ENCODE results near the gene SCN5A.

SCN5A gene

DNA sequence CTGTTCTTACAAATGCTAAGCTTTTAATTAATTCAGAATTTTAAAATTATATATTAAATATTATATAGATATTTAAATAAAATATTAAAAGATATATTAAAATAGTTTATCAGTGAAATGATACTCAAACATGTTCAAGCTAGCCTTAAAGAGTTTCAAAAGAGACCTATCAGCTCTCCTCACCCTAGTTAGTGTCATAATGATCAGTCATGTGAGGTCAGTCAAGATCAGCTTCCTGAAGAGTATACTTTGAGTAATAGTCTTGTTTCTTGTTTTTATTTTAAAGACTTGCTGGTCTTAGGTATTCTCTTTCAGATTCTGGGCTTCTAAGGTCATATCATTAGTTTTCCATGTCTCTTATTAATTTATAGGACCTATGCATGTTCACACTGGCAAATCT, 138.9 kb downstream of the SCN5A start:
- TF ChIP-seq, protein P1, sequence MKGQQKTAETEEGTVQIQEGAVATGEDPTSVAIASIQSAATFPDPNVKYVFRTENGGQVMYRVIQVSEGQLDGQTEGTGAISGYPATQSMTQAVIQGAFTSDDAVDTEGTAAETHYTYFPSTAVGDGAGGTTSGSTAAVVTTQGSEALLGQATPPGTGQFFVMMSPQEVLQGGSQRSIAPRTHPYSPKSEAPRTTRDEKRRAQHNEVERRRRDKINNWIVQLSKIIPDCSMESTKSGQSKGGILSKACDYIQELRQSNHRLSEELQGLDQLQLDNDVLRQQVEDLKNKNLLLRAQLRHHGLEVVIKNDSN (IDR thresholded peaks at IDR 0.05) = no peak
- no peak for TF ChIP-seq FOXM1 (IDR thresholded peaks at IDR 0.05; ENCODE audit: borderline replicate concordance, low read depth)
- TF ChIP-seq YY1 (IDR thresholded peaks at IDR 0.05; ENCODE audit: low read depth) = no peak
- TF ChIP-seq RAD21 (IDR thresholded peaks at IDR 0.05; ENCODE audit: low read depth) = no peak
- TF ChIP-seq TEAD4 (IDR thresholded peaks at IDR 0.05) = no peak
- no peak for TF ChIP-seq EP300 (IDR thresholded peaks at IDR 0.05; ENCODE audit: borderline replicate concordance)
- TF ChIP-seq CREB1 (IDR thresholded peaks at IDR 0.05; ENCODE audit: low read depth) = no peak
- no peak for TF ChIP-seq ZBTB7A (IDR thresholded peaks at IDR 0.05; ENCODE audit: low read depth)
- no peak for TF ChIP-seq NFIC (IDR thresholded peaks at IDR 0.05)
- TF ChIP-seq, protein P2, sequence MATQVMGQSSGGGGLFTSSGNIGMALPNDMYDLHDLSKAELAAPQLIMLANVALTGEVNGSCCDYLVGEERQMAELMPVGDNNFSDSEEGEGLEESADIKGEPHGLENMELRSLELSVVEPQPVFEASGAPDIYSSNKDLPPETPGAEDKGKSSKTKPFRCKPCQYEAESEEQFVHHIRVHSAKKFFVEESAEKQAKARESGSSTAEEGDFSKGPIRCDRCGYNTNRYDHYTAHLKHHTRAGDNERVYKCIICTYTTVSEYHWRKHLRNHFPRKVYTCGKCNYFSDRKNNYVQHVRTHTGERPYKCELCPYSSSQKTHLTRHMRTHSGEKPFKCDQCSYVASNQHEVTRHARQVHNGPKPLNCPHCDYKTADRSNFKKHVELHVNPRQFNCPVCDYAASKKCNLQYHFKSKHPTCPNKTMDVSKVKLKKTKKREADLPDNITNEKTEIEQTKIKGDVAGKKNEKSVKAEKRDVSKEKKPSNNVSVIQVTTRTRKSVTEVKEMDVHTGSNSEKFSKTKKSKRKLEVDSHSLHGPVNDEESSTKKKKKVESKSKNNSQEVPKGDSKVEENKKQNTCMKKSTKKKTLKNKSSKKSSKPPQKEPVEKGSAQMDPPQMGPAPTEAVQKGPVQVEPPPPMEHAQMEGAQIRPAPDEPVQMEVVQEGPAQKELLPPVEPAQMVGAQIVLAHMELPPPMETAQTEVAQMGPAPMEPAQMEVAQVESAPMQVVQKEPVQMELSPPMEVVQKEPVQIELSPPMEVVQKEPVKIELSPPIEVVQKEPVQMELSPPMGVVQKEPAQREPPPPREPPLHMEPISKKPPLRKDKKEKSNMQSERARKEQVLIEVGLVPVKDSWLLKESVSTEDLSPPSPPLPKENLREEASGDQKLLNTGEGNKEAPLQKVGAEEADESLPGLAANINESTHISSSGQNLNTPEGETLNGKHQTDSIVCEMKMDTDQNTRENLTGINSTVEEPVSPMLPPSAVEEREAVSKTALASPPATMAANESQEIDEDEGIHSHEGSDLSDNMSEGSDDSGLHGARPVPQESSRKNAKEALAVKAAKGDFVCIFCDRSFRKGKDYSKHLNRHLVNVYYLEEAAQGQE (IDR thresholded peaks at IDR 0.05; ENCODE audit: low read depth) = no peak
- TF ChIP-seq CEBPB (IDR thresholded peaks at IDR 0.05) = no peak
- TF ChIP-seq TAF1 (IDR thresholded peaks at IDR 0.05; ENCODE audit: low read depth) = no peak
- TF ChIP-seq EGR1 (IDR thresholded peaks at IDR 0.05) = no peak
- TF ChIP-seq, protein P3, sequence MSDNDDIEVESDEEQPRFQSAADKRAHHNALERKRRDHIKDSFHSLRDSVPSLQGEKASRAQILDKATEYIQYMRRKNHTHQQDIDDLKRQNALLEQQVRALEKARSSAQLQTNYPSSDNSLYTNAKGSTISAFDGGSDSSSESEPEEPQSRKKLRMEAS (IDR thresholded peaks at IDR 0.05) = no peak
- no peak for TF ChIP-seq TCF12 (IDR thresholded peaks at IDR 0.05; ENCODE audit: low read depth)

DNA sequence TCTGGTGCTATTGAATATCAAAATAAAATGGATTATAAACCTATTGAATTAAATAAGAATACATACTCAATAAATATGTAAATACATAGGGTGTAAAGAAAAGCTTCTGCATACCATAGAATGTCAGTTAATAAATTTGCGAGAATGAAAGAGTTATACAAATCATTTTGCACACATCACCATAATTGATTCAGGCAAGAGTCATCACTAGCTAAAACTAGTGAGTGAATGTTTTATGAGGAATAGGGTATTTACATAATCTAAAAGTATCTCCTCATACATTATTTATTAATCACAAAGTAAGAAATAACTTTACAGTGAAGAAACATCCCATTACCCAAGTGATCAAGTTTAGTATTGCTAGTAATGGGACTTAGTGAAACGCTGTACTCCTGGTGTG, 139.8 kb downstream of the SCN5A start:
- TF ChIP-seq YY1 (IDR thresholded peaks at IDR 0.05; ENCODE audit: low read depth) = no peak
- TF ChIP-seq TAF1 (IDR thresholded peaks at IDR 0.05; ENCODE audit: low read depth) = no peak

DNA sequence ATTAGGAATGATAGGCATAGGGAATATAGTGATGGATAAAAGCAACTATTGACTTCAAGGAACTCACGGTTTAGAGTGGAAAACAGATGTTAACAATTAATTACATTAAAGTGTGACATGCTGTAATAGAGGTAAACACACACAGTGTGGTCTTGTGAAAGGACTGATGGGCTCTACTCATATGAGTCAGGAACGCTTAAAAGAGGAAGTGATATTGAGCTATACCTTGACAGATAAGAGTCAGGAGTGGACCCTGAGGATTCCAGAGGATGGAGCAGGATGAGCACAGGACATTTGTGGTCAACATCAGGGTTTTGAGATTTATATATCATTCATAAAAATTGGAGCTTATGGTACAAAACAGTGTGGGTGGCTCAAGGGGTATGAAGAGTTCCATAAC, 142.4 kb downstream of the SCN5A start:
- no peak for TF ChIP-seq ZBTB7A (IDR thresholded peaks at IDR 0.05; ENCODE audit: low read depth)
- no peak for TF ChIP-seq FOXM1 (IDR thresholded peaks at IDR 0.05; ENCODE audit: borderline replicate concordance, low read depth)
- no peak for TF ChIP-seq TCF12 (IDR thresholded peaks at IDR 0.05; ENCODE audit: low read depth)
- no peak for TF ChIP-seq CREB1 (IDR thresholded peaks at IDR 0.05; ENCODE audit: low read depth)

DNA sequence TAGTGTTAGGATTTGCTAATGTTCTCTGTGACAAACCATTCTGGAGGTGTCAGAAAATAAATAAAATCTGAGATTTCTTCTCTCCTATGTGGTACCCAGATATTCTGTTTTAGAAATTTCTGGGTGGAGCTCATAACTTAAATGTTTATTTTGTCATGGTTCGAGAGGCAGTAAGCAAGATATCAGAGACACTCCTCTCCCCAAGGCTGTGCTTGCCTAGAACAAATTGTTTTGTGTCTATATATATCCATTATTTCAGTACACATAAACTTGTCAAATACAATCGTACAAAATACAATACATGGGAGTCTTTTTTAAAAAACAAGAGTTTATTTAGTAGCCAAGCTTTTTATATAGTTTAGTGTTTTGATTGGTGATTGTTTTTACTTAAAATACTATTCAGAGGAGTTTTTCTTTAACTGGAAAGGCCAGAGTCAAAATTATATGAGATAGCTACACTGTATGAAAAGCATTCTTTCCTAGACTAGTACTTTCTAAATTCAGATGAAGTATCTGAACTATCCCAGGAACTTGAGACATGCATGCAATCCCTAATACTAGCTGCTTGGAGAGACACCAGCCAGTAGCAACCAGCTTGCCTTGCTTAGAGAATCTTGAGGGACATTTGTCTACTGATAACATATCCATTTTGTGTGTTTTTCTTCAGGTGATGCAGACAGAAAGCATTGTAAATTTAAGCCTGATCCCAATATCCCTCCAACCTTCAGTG, 148.6 kb downstream of the SCN5A start:
- TF ChIP-seq, protein P3 (IDR thresholded peaks at IDR 0.05) = no peak
- TF ChIP-seq EGR1 (IDR thresholded peaks at IDR 0.05) = no peak
- TF ChIP-seq EP300 (IDR thresholded peaks at IDR 0.05; ENCODE audit: borderline replicate concordance) = no peak
- TF ChIP-seq NFIC (IDR thresholded peaks at IDR 0.05) = no peak
- no peak for TF ChIP-seq YY1 (IDR thresholded peaks at IDR 0.05; ENCODE audit: low read depth)
- TF ChIP-seq TCF12 (IDR thresholded peaks at IDR 0.05; ENCODE audit: low read depth) = no peak
- no peak for TF ChIP-seq CEBPB (IDR thresholded peaks at IDR 0.05)
- no peak for TF ChIP-seq RAD21 (IDR thresholded peaks at IDR 0.05; ENCODE audit: low read depth)
- TF ChIP-seq, protein P2 (IDR thresholded peaks at IDR 0.05; ENCODE audit: low read depth) = no peak
- TF ChIP-seq ZBTB7A (IDR thresholded peaks at IDR 0.05; ENCODE audit: low read depth) = no peak
- TF ChIP-seq TAF1 (IDR thresholded peaks at IDR 0.05; ENCODE audit: low read depth) = no peak
- TF ChIP-seq, protein P1 (IDR thresholded peaks at IDR 0.05) = no peak
- no peak for TF ChIP-seq TEAD4 (IDR thresholded peaks at IDR 0.05)
- no peak for TF ChIP-seq FOXM1 (IDR thresholded peaks at IDR 0.05; ENCODE audit: borderline replicate concordance, low read depth)
- no peak for TF ChIP-seq CREB1 (IDR thresholded peaks at IDR 0.05; ENCODE audit: low read depth)

All from Ishikawa (cell line).